Measurements from ENCODE around the gene SSBP3.

GRCh38 chr1:54416435-54416834, 10.2 kb upstream of the SSBP3 start:
- TF ChIP-seq STAT6 (CRISPR knock-in tag; IDR thresholded peaks at IDR 0.05) (no peak), EZH2 (IDR thresholded peaks at IDR 0.05; ENCODE audit: borderline replicate concordance, low read depth, low read length) (no peak)
